NB4 (cell line): Measurements from ENCODE around the gene CELF4.

ENCODE experiments used
- CTCF ChIP-seq: IDR thresholded peaks from one replicate; pipeline ENCODE4 v1.5.1; 2012; ENCODE audit warnings: low read depth, low read length
- MAX ChIP-seq: IDR thresholded peaks from 2 replicates; pipeline ENCODE4 v1.6.1; 2011; ENCODE audit warnings: low read depth, low read length
- POLR2A ChIP-seq: IDR thresholded peaks from 2 replicates; pipeline ENCODE4 v1.6.1; 2011; ENCODE audit warnings: mild to moderate bottlenecking; ENCODE audit not compliant: insufficient read length; ENCODE audit errors: extremely low read depth

- TF ChIP-seq CTCF (no peak), POLR2A (no peak), MAX (no peak)
These were observed 53.8 kb downstream of the CELF4 start for GRCh38 chr18:37511721-37512298.
